WTC11 (cell line): ENCODE results near the gene CDKN3. TPM values are rescaled to one million over a fixed set of nuclear protein-coding genes. Genes with fewer than 3 reads are reported as not detected.

ENCODE experiments used
- ATAC-seq: fragments of 200-7000 bp; cut with Tn5 transposase; 2 replicates; pipeline ENCODE4 v1.10.0; 2021; ENCODE audit warnings: mild to moderate bottlenecking, moderate library complexity
- CTCF ChIA-PET: fragments of 300-600 bp; sonication (Branson Sonifier 250); formaldehyde crosslinking; loops from one replicate; lab custom pipeline; 2021; ENCODE audit warnings: antibody characterized with exemption; lab: Charles Lee
- POLR2A ChIA-PET: fragments of 350-600 bp; sonication (Branson Sonifier 250); formaldehyde crosslinking; loops from one replicate; lab custom pipeline; 2021; ENCODE audit warnings: antibody characterized with exemption; lab: Charles Lee
- DNase-seq: peaks from one replicate; pipeline ENCODE4 v3.0.0; 2021; ENCODE audit warnings: low spot score
- H3K27ac Mint-ChIP-seq: 2 replicates; pipeline ENCODE4 v1.8.0; 2021; ENCODE audit warnings: mixed read lengths
- H3K27me3 Mint-ChIP-seq: 2 replicates; pipeline ENCODE4 v1.8.0; 2021; ENCODE audit warnings: low read depth, mild to moderate bottlenecking, moderate library complexity, mixed read lengths
- H3K36me3 Mint-ChIP-seq: 2 replicates; pipeline ENCODE4 v1.8.0; 2021; ENCODE audit warnings: mixed read lengths
- H3K4me1 Mint-ChIP-seq: 2 replicates; pipeline ENCODE4 v1.8.0; 2022; ENCODE audit warnings: mixed read lengths
- H3K4me3 Mint-ChIP-seq: 2 replicates; pipeline ENCODE4 v1.8.0; 2021; ENCODE audit warnings: mild to moderate bottlenecking, moderate library complexity, mixed read lengths
- H3K9me3 Mint-ChIP-seq: 2 replicates; pipeline ENCODE4 v1.8.0; 2021; ENCODE audit warnings: mixed read lengths
- CBFB ChIP-seq: sonication (generic); formaldehyde crosslinking; IDR thresholded peaks from 2 replicates; pipeline ENCODE4 v1.8.1; 2022; ENCODE audit warnings: mild to moderate bottlenecking, low read depth, missing genetic modification reagents
- CREM ChIP-seq: sonication (generic); formaldehyde crosslinking; IDR thresholded peaks from 2 replicates; pipeline ENCODE4 v1.8.1; 2022; ENCODE audit warnings: mild to moderate bottlenecking, missing genetic modification reagents, moderate library complexity
- EMX1 ChIP-seq: fragments of 250-450 bp; sonication (Bioruptor Pico); IDR thresholded peaks from 2 replicates; pipeline ENCODE4 v1.8.0; 2021; ENCODE audit warnings: mild to moderate bottlenecking
- ESRRA ChIP-seq: sonication (generic); formaldehyde crosslinking; IDR thresholded peaks from 2 replicates; pipeline ENCODE4 v1.8.1; 2022; ENCODE audit warnings: mild to moderate bottlenecking, missing genetic modification reagents, borderline replicate concordance
- ETV6 ChIP-seq: sonication (generic); formaldehyde crosslinking; IDR thresholded peaks from 2 replicates; pipeline ENCODE4 v1.8.1; 2022; ENCODE audit warnings: mild to moderate bottlenecking, missing genetic modification reagents
- GABPB1 ChIP-seq: sonication (generic); formaldehyde crosslinking; IDR thresholded peaks from 2 replicates; pipeline ENCODE4 v1.8.1; 2023; ENCODE audit warnings: mild to moderate bottlenecking, missing genetic modification reagents
- GRHL2 ChIP-seq: fragments of 250-450 bp; sonication (Bioruptor Pico); IDR thresholded peaks from 2 replicates; pipeline ENCODE4 v1.8.0; 2022; ENCODE audit warnings: mild to moderate bottlenecking, moderate library complexity; ENCODE audit not compliant: insufficient replicate concordance, severe bottlenecking
- IRF2 ChIP-seq: sonication (generic); formaldehyde crosslinking; IDR thresholded peaks from 2 replicates; pipeline ENCODE4 v1.8.0; 2022; ENCODE audit warnings: low read depth, missing genetic modification reagents, borderline replicate concordance
- NFYB ChIP-seq: sonication (generic); formaldehyde crosslinking; conservative IDR thresholded peaks from 2 replicates; pipeline ENCODE4 v1.8.0; 2022; ENCODE audit warnings: low read depth, missing genetic modification reagents
- PRRX2 ChIP-seq: fragments of 250-450 bp; sonication (Bioruptor Pico); IDR thresholded peaks from 2 replicates; pipeline ENCODE4 v1.8.0; 2021; ENCODE audit warnings: mild to moderate bottlenecking
- SMAD3 ChIP-seq: sonication (generic); formaldehyde crosslinking; IDR thresholded peaks from 2 replicates; pipeline ENCODE4 v1.8.0; 2022; ENCODE audit warnings: missing genetic modification reagents, mild to moderate bottlenecking, borderline replicate concordance
- SMAD4 ChIP-seq: sonication (generic); formaldehyde crosslinking; IDR thresholded peaks from 2 replicates; pipeline ENCODE4 v1.8.0; 2022; ENCODE audit warnings: mild to moderate bottlenecking, missing genetic modification reagents
- SOX15 ChIP-seq: fragments of 250-450 bp; sonication (Bioruptor Pico); IDR thresholded peaks from 2 replicates; pipeline ENCODE4 v1.9.0; 2021; ENCODE audit warnings: mild to moderate bottlenecking
- SP1 ChIP-seq: sonication (generic); formaldehyde crosslinking; conservative IDR thresholded peaks from 2 replicates; pipeline ENCODE4 v1.8.1; 2022; ENCODE audit warnings: missing genetic modification reagents
- TCF7 ChIP-seq: sonication (generic); formaldehyde crosslinking; IDR thresholded peaks from 2 replicates; pipeline ENCODE4 v1.8.0; 2022; ENCODE audit warnings: mild to moderate bottlenecking, low read depth, missing genetic modification reagents, moderate library complexity
- ZNF219 ChIP-seq: sonication (generic); formaldehyde crosslinking; IDR thresholded peaks from 2 replicates; pipeline ENCODE4 v1.8.0; 2023; ENCODE audit warnings: missing genetic modification reagents, mild to moderate bottlenecking, borderline replicate concordance
- ZNF396 ChIP-seq: fragments of 250-450 bp; sonication (Bioruptor Pico); IDR thresholded peaks from 2 replicates; pipeline ENCODE4 v1.8.0; 2021; ENCODE audit warnings: mild to moderate bottlenecking, moderate library complexity, borderline replicate concordance
- total RNA-seq: library from RNA; stranded (reverse); gene quantifications from 3 replicates; pipeline ENCODE4 v1.2.3, GENCODE V29; 2021
- TF ChIP-seq, protein P1 (sequence below): sonication (generic); formaldehyde crosslinking; IDR thresholded peaks from 2 replicates; pipeline ENCODE4 v1.8.1; 2022; ENCODE audit warnings: low read depth, missing genetic modification reagents, borderline replicate concordance
- TF ChIP-seq, protein P2 (sequence below): fragments of 250-450 bp; sonication (Bioruptor Pico); conservative IDR thresholded peaks from 2 replicates; pipeline ENCODE4 v1.9.0; 2021; ENCODE audit warnings: mild to moderate bottlenecking
- TF ChIP-seq, protein P3 (sequence below): sonication (generic); formaldehyde crosslinking; IDR thresholded peaks from 2 replicates; pipeline ENCODE4 v1.8.1; 2023; ENCODE audit warnings: mild to moderate bottlenecking, moderate library complexity, missing genetic modification reagents
- TF ChIP-seq, protein P4 (sequence below): fragments of 250-450 bp; sonication (Bioruptor Pico); IDR thresholded peaks from 2 replicates; pipeline ENCODE4 v1.8.0; 2021; ENCODE audit warnings: mild to moderate bottlenecking
- TF ChIP-seq, protein P5 (sequence below): sonication (generic); formaldehyde crosslinking; IDR thresholded peaks from 2 replicates; pipeline ENCODE4 v1.8.1; 2023; ENCODE audit warnings: mild to moderate bottlenecking, missing genetic modification reagents, borderline replicate concordance
- TF ChIP-seq, protein P6 (sequence below): sonication (generic); formaldehyde crosslinking; IDR thresholded peaks from 2 replicates; pipeline ENCODE4 v1.8.0; 2022; ENCODE audit warnings: mild to moderate bottlenecking, missing genetic modification reagents
- TF ChIP-seq, protein P7 (sequence below): sonication (generic); formaldehyde crosslinking; IDR thresholded peaks from 2 replicates; pipeline ENCODE4 v1.8.0; 2023; ENCODE audit warnings: missing genetic modification reagents
- TF ChIP-seq, protein P8 (sequence below): sonication (generic); formaldehyde crosslinking; conservative IDR thresholded peaks from 2 replicates; pipeline ENCODE4 v1.8.1; 2022; ENCODE audit warnings: mild to moderate bottlenecking, missing genetic modification reagents

The CDKN3 gene
- total RNA-seq, 1 experiment from 2014 or later, result 55.4 TPM

DNA sequence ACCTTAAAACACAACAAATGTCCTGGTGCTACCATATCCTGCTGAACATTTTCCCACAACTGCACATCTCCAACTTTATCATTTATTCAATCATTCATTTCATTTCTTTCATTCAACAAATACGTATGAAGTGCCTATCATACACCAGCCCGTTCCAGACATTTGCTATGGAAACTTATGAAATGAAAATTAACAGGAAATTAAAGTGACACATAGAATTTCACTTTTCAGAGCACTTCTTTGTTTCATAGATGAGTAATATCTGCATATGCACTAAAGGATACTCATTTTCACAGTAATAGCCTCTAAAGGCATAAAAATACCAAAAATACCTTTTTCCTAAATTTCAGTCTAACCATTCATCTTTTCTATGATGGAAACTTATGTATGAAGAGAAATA, 31.7 kb downstream of the CDKN3 start:
- POLR2A ChIA-PET, result no interaction called here
- DNase-seq (no peak), ATAC-seq (no peak)
- Mint-ChIP-seq H3K36me3 (peaks cover 52% of the 10 kb centered on the region), H3K4me1 (peaks cover 13% of the 10 kb centered on the region), H3K4me3 (no peak overlapping the region), H3K27me3 (no peaks in the 10 kb centered on the region; the same call in 1 of the 2 replicates), H3K27ac (no peak overlapping the region), H3K9me3 (no peaks in the 10 kb centered on the region)
- TF ChIP-seq ESRRA (CRISPR knock-in tag) (no peak), PRRX2 (CRISPR knock-in tag) (no peak), SMAD4 (no peak), SMAD3 (no peak), GABPB1 (CRISPR knock-in tag) (no peak), TCF7 (CRISPR knock-in tag) (no peak), ZNF219 (CRISPR knock-in tag) (no peak), ETV6 (CRISPR knock-in tag) (no peak), CBFB (CRISPR knock-in tag) (no peak), SP1 (CRISPR knock-in tag) (no peak), CREM (CRISPR knock-in tag) (no peak), IRF2 (CRISPR knock-in tag) (no peak), NFYB (CRISPR knock-in tag) (no peak)
- TF ChIP-seq, protein P1, sequence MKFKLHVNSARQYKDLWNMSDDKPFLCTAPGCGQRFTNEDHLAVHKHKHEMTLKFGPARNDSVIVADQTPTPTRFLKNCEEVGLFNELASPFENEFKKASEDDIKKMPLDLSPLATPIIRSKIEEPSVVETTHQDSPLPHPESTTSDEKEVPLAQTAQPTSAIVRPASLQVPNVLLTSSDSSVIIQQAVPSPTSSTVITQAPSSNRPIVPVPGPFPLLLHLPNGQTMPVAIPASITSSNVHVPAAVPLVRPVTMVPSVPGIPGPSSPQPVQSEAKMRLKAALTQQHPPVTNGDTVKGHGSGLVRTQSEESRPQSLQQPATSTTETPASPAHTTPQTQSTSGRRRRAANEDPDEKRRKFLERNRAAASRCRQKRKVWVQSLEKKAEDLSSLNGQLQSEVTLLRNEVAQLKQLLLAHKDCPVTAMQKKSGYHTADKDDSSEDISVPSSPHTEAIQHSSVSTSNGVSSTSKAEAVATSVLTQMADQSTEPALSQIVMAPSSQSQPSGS (CRISPR knock-in tag), result no peak
- TF ChIP-seq, protein P2, sequence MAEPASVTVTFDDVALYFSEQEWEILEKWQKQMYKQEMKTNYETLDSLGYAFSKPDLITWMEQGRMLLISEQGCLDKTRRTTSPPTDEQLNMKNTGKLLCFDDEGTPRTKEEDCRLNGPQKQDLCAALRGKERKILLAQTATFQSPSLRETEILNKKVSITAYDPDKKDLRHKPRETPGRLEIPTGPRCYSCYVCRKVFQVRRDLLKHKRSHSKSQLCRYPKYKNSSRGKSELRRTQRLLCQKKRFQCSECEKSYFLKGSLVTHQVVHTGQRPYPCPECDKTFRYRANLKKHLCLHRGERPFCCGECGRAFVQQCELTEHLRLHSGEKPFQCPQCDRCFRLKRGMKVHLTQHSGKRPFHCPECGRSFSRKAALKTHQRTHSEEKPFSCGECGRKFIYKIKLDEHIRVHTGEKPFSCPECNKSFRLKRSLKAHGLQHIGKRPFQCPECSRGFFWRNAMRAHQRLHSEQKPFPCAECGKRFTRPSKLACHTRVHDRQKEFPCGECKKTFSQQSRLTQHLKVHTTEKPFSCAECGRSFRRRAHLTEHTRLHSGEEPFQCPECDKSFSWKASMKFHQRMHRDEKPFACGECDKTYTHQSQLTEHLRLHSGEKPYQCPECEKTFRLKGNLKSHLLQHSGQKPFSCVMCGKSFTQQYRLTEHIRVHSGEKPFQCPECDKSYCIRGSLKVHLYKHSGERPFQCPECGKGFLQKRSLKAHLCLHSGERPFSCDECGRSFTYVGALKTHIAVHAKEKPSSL (CRISPR knock-in tag), result no peak
- TF ChIP-seq, protein P3, sequence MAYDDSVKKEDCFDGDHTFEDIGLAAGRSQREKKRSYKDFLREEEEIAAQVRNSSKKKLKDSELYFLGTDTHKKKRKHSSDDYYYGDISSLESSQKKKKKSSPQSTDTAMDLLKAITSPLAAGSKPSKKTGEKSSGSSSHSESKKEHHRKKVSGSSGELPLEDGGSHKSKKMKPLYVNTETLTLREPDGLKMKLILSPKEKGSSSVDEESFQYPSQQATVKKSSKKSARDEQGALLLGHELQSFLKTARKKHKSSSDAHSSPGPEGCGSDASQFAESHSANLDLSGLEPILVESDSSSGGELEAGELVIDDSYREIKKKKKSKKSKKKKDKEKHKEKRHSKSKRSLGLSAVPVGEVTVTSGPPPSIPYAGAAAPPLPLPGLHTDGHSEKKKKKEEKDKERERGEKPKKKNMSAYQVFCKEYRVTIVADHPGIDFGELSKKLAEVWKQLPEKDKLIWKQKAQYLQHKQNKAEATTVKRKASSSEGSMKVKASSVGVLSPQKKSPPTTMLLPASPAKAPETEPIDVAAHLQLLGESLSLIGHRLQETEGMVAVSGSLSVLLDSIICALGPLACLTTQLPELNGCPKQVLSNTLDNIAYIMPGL, result no peak
- TF ChIP-seq, protein P4, sequence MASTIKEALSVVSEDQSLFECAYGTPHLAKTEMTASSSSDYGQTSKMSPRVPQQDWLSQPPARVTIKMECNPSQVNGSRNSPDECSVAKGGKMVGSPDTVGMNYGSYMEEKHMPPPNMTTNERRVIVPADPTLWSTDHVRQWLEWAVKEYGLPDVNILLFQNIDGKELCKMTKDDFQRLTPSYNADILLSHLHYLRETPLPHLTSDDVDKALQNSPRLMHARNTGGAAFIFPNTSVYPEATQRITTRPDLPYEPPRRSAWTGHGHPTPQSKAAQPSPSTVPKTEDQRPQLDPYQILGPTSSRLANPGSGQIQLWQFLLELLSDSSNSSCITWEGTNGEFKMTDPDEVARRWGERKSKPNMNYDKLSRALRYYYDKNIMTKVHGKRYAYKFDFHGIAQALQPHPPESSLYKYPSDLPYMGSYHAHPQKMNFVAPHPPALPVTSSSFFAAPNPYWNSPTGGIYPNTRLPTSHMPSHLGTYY (CRISPR knock-in tag), result no peak
- CTCF ChIA-PET, result no interaction called here

DNA sequence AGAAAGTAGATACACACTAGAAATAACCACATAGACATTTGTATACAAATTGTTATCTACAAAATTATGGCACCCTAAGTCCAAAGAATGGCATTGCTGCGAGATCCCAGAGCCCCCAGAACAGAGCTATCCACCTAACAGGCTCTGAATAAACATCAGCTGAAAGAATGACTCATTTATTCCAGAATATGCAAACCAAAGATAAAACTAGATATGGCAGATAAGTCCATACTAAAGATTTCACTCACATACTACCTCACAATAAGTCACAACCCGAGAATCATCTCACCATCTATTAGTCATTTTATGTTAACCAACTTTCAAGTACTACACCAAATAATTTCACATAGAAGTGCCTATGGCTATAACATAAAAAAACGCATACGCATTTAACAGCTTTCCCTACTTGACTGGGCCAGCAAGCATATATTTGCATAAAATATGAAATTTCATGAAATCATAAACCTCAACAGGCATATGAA, 38.7 kb downstream of the CDKN3 start:
- H3K27me3 Mint-ChIP-seq, result no peaks in the 10 kb centered on the region
- H3K4me3 Mint-ChIP-seq, result no peak overlapping the region
- no peaks in the 10 kb centered on the region for H3K9me3 Mint-ChIP-seq
- ChIA-PET POLR2A (interaction anchor here (0.6 kb wide), 1 partner anchor 40 kb away, joined by 3 read pairs; no protein-coding TSS in a partner anchor), CTCF (interaction anchor here (1.8 kb wide), 1 partner anchor 69 kb away, joined by 8 read pairs; no protein-coding TSS in a partner anchor)
- H3K36me3 Mint-ChIP-seq, result peaks cover 7% of the 10 kb centered on the region
- H3K27ac Mint-ChIP-seq, result no peak overlapping the region
- H3K4me1 Mint-ChIP-seq, result peaks cover 75% of the 10 kb centered on the region
- DNase-seq (no peak), ATAC-seq (no peak)
- TF ChIP-seq EMX1 (CRISPR knock-in tag) (no peak), ZNF396 (CRISPR knock-in tag) (no peak), GRHL2 (no peak), ETV6 (CRISPR knock-in tag) (no peak), SOX15 (no peak), TCF7 (CRISPR knock-in tag) (no peak)
- TF ChIP-seq, protein P5, sequence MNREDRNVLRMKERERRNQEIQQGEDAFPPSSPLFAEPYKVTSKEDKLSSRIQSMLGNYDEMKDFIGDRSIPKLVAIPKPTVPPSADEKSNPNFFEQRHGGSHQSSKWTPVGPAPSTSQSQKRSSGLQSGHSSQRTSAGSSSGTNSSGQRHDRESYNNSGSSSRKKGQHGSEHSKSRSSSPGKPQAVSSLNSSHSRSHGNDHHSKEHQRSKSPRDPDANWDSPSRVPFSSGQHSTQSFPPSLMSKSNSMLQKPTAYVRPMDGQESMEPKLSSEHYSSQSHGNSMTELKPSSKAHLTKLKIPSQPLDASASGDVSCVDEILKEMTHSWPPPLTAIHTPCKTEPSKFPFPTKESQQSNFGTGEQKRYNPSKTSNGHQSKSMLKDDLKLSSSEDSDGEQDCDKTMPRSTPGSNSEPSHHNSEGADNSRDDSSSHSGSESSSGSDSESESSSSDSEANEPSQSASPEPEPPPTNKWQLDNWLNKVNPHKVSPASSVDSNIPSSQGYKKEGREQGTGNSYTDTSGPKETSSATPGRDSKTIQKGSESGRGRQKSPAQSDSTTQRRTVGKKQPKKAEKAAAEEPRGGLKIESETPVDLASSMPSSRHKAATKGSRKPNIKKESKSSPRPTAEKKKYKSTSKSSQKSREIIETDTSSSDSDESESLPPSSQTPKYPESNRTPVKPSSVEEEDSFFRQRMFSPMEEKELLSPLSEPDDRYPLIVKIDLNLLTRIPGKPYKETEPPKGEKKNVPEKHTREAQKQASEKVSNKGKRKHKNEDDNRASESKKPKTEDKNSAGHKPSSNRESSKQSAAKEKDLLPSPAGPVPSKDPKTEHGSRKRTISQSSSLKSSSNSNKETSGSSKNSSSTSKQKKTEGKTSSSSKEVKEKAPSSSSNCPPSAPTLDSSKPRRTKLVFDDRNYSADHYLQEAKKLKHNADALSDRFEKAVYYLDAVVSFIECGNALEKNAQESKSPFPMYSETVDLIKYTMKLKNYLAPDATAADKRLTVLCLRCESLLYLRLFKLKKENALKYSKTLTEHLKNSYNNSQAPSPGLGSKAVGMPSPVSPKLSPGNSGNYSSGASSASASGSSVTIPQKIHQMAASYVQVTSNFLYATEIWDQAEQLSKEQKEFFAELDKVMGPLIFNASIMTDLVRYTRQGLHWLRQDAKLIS (CRISPR knock-in tag), result no peak
- TF ChIP-seq, protein P6, sequence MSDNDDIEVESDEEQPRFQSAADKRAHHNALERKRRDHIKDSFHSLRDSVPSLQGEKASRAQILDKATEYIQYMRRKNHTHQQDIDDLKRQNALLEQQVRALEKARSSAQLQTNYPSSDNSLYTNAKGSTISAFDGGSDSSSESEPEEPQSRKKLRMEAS (CRISPR knock-in tag), result no peak
- TF ChIP-seq, protein P7, sequence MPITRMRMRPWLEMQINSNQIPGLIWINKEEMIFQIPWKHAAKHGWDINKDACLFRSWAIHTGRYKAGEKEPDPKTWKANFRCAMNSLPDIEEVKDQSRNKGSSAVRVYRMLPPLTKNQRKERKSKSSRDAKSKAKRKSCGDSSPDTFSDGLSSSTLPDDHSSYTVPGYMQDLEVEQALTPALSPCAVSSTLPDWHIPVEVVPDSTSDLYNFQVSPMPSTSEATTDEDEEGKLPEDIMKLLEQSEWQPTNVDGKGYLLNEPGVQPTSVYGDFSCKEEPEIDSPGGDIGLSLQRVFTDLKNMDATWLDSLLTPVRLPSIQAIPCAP (CRISPR knock-in tag), result no peak
- TF ChIP-seq, protein P8, sequence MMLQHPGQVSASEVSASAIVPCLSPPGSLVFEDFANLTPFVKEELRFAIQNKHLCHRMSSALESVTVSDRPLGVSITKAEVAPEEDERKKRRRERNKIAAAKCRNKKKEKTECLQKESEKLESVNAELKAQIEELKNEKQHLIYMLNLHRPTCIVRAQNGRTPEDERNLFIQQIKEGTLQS (CRISPR knock-in tag), result no peak
